Effector memory CD4-positive, alpha-beta T cell (primary cell): ENCODE data around the gene NINL.
A peak's percentile ranks its signal among the peaks of the same experiment; 100 is the strongest.

Experiments
- DNase-seq, 3 donors: peaks; one replicate each; pipeline ENCODE4 v3.0.0-alpha.2; 2020
- H3K27ac ChIP-seq: 2 replicates; pipeline ENCODE4 v1.7.0; 2013; ENCODE audit warnings: mild to moderate bottlenecking, low read length, moderate library complexity; ENCODE audit not compliant: insufficient read depth, poor library complexity, severe bottlenecking
- H3K27me3 ChIP-seq: replicated peaks from 2 replicates; pipeline ENCODE4 v1.7.0; 2013; ENCODE audit warnings: mild to moderate bottlenecking, low read length; ENCODE audit not compliant: insufficient read depth, control insufficient read depth, poor library complexity, severe bottlenecking
- H3K36me3 ChIP-seq: 2 replicates; pipeline ENCODE4 v1.7.0; 2013; ENCODE audit warnings: mild to moderate bottlenecking, low read length, moderate library complexity; ENCODE audit not compliant: control insufficient read depth, insufficient read depth
- H3K4me1 ChIP-seq: 2 replicates; pipeline ENCODE4 v1.7.0; 2013; ENCODE audit warnings: low read length, mild to moderate bottlenecking; ENCODE audit not compliant: control insufficient read depth, insufficient read depth, poor library complexity, severe bottlenecking
- H3K4me3 ChIP-seq: 2 replicates; pipeline ENCODE4 v1.7.0; 2013; ENCODE audit warnings: low read length, low read depth, mild to moderate bottlenecking; ENCODE audit not compliant: insufficient read depth, poor library complexity, severe bottlenecking
- H3K9me3 ChIP-seq: 2 replicates; pipeline ENCODE4 v1.7.0; 2013; ENCODE audit warnings: mild to moderate bottlenecking, low read length, moderate library complexity; ENCODE audit not compliant: control insufficient read depth

NINL gene

DNA sequence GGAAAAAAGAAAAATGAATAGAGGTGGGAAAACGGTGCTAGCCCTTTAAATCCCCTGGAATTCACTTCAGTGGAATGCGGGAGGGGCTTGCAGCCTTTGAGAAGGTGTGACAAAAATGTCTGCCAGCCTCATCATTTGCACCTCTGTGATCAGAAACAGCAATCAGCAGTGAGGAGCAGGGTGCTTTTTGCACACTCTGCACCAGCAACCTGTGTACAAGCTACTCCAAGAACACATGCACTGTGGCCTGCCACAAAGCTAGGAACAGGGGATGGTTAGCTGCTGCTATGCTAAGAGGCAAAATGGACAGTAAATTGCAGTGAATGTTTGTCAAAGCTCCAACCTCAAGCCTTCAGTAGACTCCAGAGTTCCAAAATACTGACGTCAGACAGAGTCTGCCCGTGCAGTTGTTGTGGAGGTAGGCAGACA is 148.2 kb downstream of the NINL start:
- no peaks in the 10 kb centered on the region for H3K4me1 ChIP-seq
- DNase-seq: no peak
- H3K27ac ChIP-seq: no peak overlapping the region
- no peak overlapping the region for H3K4me3 ChIP-seq
- no peaks in the 10 kb centered on the region for H3K27me3 ChIP-seq
- H3K9me3 ChIP-seq: no peaks in the 10 kb centered on the region
- H3K36me3 ChIP-seq: no peaks in the 10 kb centered on the region

GRCh38 chr20:25424536-25424935 is 160.8 kb downstream of the NINL start:
- Histone ChIP-seq H3K36me3 (no peaks in the 10 kb centered on the region), H3K27me3 (no peaks in the 10 kb centered on the region), H3K27ac (no peak overlapping the region), H3K9me3 (no peaks in the 10 kb centered on the region), H3K4me1 (no peaks in the 10 kb centered on the region), H3K4me3 (no peak overlapping the region)
- DNase-seq: no peak

GRCh38 chr20:25422032-25422431 is 163.3 kb downstream of the NINL start:
- Histone ChIP-seq H3K9me3 (no peaks in the 10 kb centered on the region), H3K27me3 (no peaks in the 10 kb centered on the region), H3K4me3 (no peak overlapping the region), H3K36me3 (no peaks in the 10 kb centered on the region), H3K27ac (no peak overlapping the region), H3K4me1 (no peaks in the 10 kb centered on the region)
- DNase-seq: no peak

DNA sequence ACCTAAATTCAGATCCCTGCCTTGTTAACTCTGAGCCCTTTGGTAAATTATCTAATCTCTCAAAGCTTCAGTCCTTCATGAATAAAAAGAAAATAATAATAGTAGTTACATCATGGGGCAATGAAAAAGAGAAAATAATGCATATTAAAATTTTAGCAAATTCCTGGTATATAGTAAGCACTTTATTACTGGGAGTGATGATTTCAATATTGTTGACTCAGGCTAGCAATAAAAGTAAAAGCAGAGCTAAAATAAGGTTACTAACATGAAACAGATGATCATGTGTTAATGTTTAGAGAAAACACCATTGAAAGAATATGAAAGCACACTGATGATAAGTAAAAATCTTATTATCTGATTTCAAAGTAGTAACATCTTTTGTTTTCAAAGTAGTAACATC is 164.2 kb downstream of the NINL start:
- H3K9me3 ChIP-seq: no peaks in the 10 kb centered on the region
- no peaks in the 10 kb centered on the region for H3K27me3 ChIP-seq
- no peaks in the 10 kb centered on the region for H3K36me3 ChIP-seq
- no peaks in the 10 kb centered on the region for H3K4me1 ChIP-seq
- no peak overlapping the region for H3K27ac ChIP-seq
- DNase-seq: no peak
- no peak overlapping the region for H3K4me3 ChIP-seq

DNA sequence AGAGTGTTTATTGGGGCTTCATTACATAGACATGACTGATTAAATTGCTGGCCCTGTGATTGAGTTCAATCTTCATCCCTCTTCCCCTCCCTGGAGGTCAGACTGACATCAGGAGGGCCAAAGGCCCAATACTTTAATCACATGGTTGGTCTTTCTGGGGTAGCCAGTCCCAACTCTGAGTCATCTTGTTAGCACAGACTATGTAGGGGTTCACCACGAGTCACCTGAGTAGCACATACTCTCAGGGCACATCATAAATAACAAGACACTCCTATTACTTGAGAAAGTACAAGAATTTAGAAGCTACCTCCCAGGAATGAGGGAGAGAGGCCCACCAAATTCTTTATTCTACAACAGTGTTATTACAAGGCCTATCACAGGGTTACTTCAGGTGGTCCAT is 166.6 kb downstream of the NINL start:
- Histone ChIP-seq H3K9me3 (no peaks in the 10 kb centered on the region), H3K4me3 (no peak overlapping the region), H3K4me1 (no peaks in the 10 kb centered on the region), H3K27me3 (no peaks in the 10 kb centered on the region), H3K27ac (no peak overlapping the region), H3K36me3 (no peaks in the 10 kb centered on the region)
- DNase-seq: no peak

DNA sequence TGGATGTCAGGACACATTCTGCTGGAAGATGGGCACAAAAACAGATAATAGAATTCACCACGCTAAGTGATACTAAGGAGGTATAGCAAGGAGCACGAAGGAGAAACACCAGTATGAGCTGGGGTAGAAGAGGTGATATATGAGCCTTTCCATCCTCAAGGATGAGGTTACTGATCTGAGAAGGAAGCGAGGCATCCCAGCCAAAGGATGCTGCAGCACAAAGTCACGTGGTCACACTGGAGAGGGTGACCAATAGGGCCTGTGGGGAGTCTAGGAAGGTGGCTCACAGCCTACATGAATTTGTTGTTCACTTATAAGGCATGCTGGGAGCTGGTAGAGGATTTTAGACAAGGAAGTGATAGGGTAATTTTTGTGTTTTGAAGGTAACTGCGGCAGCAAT is 176.4 kb downstream of the NINL start:
- no peaks in the 10 kb centered on the region for H3K27me3 ChIP-seq
- no peak for DNase-seq

DNA sequence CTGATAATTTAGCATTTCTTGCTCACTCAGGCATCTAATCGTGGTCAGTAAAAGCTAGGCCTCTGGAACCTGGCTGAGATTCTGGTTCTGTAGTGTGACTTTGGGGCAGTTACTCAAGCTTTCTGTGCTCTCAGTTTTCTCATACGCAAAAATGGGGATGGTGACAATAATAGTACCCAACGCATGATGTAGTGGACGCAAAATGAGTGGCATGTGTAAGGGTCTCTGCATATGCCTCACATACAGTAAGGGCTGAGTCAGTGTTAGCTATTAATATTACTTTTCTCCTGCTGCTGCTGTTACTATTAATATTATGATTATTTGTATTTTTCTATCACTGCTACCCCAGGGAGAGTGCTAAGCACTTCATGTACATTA is 177.2 kb downstream of the NINL start:
- Histone ChIP-seq H3K9me3 (peaks cover 3% of the 10 kb centered on the region), H3K27me3 (no peaks in the 10 kb centered on the region), H3K4me1 (no peaks in the 10 kb centered on the region), H3K36me3 (no peaks in the 10 kb centered on the region), H3K27ac (no peak overlapping the region), H3K4me3 (peak overlapping the region; percentile 84)
- no peak for DNase-seq

More for the DNA sequence above, 176.4 kb downstream of the NINL start:
- Histone ChIP-seq H3K4me1 (no peaks in the 10 kb centered on the region), H3K9me3 (no peaks in the 10 kb centered on the region), H3K36me3 (no peaks in the 10 kb centered on the region), H3K27ac (no peak overlapping the region), H3K4me3 (no peak overlapping the region)

GRCh38 chr20:25407311-25408169 is 177.8 kb downstream of the NINL start, which contains the start of gene GINS1:
Gene GINS1 (plus strand): TSS chr20:25407673. CDS start chr20:25407821, 148 bp downstream.
- DNase-seq: peak; percentile 46 to 65 (median 56)
- H3K36me3 ChIP-seq: no peaks in the 10 kb centered on the region
- no peaks in the 10 kb centered on the region for H3K4me1 ChIP-seq
- H3K4me3 ChIP-seq: peak within 1 kb of the TSS; percentile 84
- H3K27me3 ChIP-seq: no peaks in the 10 kb centered on the region
- peak within 1 kb of the TSS; percentile 18 for H3K27ac ChIP-seq
- peaks cover 9% of the 10 kb centered on the region for H3K9me3 ChIP-seq
